Keratinocyte (primary cell): Measurements from ENCODE around the gene ZNF605. TPM values are rescaled to one million over a fixed set of nuclear protein-coding genes. Genes with fewer than 3 reads are reported as not detected.

ENCODE experiments used
- DNase-seq: peaks from one replicate; pipeline ENCODE4 v3.0.0-alpha.2; 2011; ENCODE audit warnings: low read depth, missing footprints, low spot score
- FAIRE-seq: peaks from 2 replicates; lab custom pipeline; 2011; peaks lifted over from hg19 to GRCh38; lab: Jason Lieb, UNC
- H2AFZ ChIP-seq: 2 replicates; pipeline ENCODE4 v1.6.0; 2012; ENCODE audit warnings: low read length, control low read depth, inconsistent platforms; ENCODE audit not compliant: control insufficient read depth
- H3K27ac ChIP-seq: 2 replicates; pipeline ENCODE4 v1.5.1; 2011; ENCODE audit warnings: low read length; ENCODE audit not compliant: control insufficient read depth, insufficient read depth
- H3K27me3 ChIP-seq: 3 replicates; pipeline ENCODE4 v1.6.0; 2011; ENCODE audit warnings: low read length; ENCODE audit not compliant: control insufficient read depth, insufficient read depth; ENCODE audit errors: extremely low read depth
- H3K36me3 ChIP-seq, 2 experiments: 2 replicates in 1 of 2; 3 replicates in 1 of 2; pipeline ENCODE4 v1.5.1; 2011; ENCODE audit warnings: low read length in 2 of 2, mild to moderate bottlenecking in 1 of 2; ENCODE audit not compliant: control insufficient read depth in 2 of 2, insufficient read depth in 2 of 2; ENCODE audit errors: extremely low read depth in 1 of 2
- H3K4me1 ChIP-seq: 3 replicates; pipeline ENCODE4 v1.5.1; 2011; ENCODE audit warnings: low read length; ENCODE audit not compliant: control insufficient read depth, insufficient read depth; ENCODE audit errors: extremely low read depth
- H3K4me2 ChIP-seq: 3 replicates; pipeline ENCODE4 v1.6.0; 2011; ENCODE audit warnings: low read depth, low read length; ENCODE audit not compliant: control insufficient read depth, insufficient read depth; ENCODE audit errors: extremely low read depth
- H3K4me3 ChIP-seq, 3 experiments: fragments of 200-600 bp in 1 of 3; sonication (generic) in 1 of 3; 2 replicates in 2 of 3; 3 replicates in 1 of 3; pipeline ENCODE4 v1.5.1; 2011 to 2016; ENCODE audit warnings: low read length in 3 of 3, mild to moderate bottlenecking in 3 of 3, control low read depth in 2 of 3, inconsistent platforms in 1 of 3, low read depth in 1 of 3, mixed read lengths in 1 of 3, mixed run types in 1 of 3, moderate library complexity in 1 of 3; ENCODE audit not compliant: control insufficient read depth in 2 of 3, insufficient read depth in 2 of 3; ENCODE audit errors: extremely low read depth in 1 of 3
- H3K79me2 ChIP-seq: 2 replicates; pipeline ENCODE4 v1.6.0; 2012; ENCODE audit warnings: low read length; ENCODE audit not compliant: control insufficient read depth, insufficient read depth
- H3K9ac ChIP-seq: 3 replicates; pipeline ENCODE4 v1.6.0; 2011; ENCODE audit warnings: low read length; ENCODE audit not compliant: control insufficient read depth, insufficient read depth; ENCODE audit errors: extremely low read depth
- H3K9me1 ChIP-seq: 3 replicates; pipeline ENCODE4 v1.6.0; 2011; ENCODE audit warnings: low read length; ENCODE audit not compliant: control insufficient read depth, insufficient read depth; ENCODE audit errors: extremely low read depth
- H3K9me3 ChIP-seq: 2 replicates; pipeline ENCODE4 v1.5.1; 2012; ENCODE audit warnings: low read depth, low read length; ENCODE audit not compliant: control insufficient read depth
- H4K20me1 ChIP-seq: 3 replicates; pipeline ENCODE4 v1.6.0; 2011; ENCODE audit warnings: low read length; ENCODE audit not compliant: control insufficient read depth, insufficient read depth; ENCODE audit errors: extremely low read depth
- EZH2 ChIP-seq: IDR thresholded peaks from one replicate; pipeline ENCODE4 v1.6.1; 2012; ENCODE audit warnings: inconsistent platforms, mild to moderate bottlenecking, low read length, moderate library complexity
- dilution Hi-C: fragments of 300-500 bp; cut with MboI; formaldehyde crosslinking; loops from one replicate; pipeline ENCODE4 v1.7.0; 2020; ENCODE audit warnings: low sequenced_read_pairs; ENCODE audit not compliant: extremely low pct_ligation_motif_present
- polyA plus RNA-seq, 5 experiments: library from polyadenylated mRNA; depleted of rRNA in 3 of 5; stranded (reverse) in 3 of 5; stranded (forward) in 1 of 5; unstranded in 1 of 5; fragments of >200 nt; gene quantifications; 1 replicate in 1 of 5; 2 replicates in 3 of 5; 3 replicates in 1 of 5; pipeline versions ENCODE4 v1.2.1 to v1.2.3, GENCODE V29; 2011 to 2012; ENCODE audit warnings: missing spikeins in 2 of 5, low read depth in 1 of 5, low replicate concordance in 1 of 5
- TF ChIP-seq, protein P1 (sequence below), 3 experiments: IDR thresholded peaks in 1 of 3; conservative IDR thresholded peaks in 1 of 3; optimal IDR thresholded peaks in 1 of 3; 2 replicates in 2 of 3; 3 replicates in 1 of 3; pipeline versions ENCODE3 to v1.5.1; 2011; ENCODE audit warnings: low read length in 3 of 3, mild to moderate bottlenecking in 3 of 3, moderate library complexity in 2 of 3, control low read depth in 1 of 3, inconsistent platforms in 1 of 3; ENCODE audit not compliant: insufficient read depth in 2 of 3; ENCODE audit errors: extremely low read depth in 1 of 3

Gene ZNF605
- polyA plus RNA-seq, 1 donor (not counting 4 experiments of a cell fraction or from before 2014, with no cell fraction given): 12.5 TPM

DNA sequence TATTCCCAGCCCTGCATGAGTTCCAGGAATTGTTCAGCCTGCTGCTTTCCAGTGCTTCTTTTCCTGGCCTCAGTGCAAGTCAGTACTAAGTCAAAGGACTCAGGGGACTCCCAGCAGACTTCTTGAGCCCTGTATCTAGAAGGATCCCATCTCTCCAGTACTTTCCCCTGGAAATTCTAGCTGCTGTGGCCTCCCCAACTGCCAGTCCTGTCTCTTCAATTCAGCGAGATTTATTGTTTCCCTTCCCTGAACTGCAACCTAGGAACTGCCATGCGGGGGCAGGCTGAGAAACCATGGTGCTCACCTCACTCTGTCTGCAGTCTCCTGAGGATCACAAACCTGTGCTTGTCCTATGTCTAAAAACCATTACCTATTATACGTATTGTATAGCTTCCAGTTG is 31.8 kb downstream of the ZNF605 start:
- H3K27ac ChIP-seq: no peak overlapping the region
- H3K4me1 ChIP-seq: no peaks in the 10 kb centered on the region
- no peaks in the 10 kb centered on the region for H3K79me2 ChIP-seq
- DNase-seq (no peak), FAIRE-seq (no peak)
- dilution Hi-C loops: no loop called here
- peaks cover 0 to 2% of the 10 kb centered on the region in 2 experiments for H3K36me3 ChIP-seq
- H3K4me3 ChIP-seq: no peak overlapping the region
- no peaks in the 10 kb centered on the region for H3K9me1 ChIP-seq
- no peak overlapping the region for H3K4me2 ChIP-seq
- TF ChIP-seq, protein P1, sequence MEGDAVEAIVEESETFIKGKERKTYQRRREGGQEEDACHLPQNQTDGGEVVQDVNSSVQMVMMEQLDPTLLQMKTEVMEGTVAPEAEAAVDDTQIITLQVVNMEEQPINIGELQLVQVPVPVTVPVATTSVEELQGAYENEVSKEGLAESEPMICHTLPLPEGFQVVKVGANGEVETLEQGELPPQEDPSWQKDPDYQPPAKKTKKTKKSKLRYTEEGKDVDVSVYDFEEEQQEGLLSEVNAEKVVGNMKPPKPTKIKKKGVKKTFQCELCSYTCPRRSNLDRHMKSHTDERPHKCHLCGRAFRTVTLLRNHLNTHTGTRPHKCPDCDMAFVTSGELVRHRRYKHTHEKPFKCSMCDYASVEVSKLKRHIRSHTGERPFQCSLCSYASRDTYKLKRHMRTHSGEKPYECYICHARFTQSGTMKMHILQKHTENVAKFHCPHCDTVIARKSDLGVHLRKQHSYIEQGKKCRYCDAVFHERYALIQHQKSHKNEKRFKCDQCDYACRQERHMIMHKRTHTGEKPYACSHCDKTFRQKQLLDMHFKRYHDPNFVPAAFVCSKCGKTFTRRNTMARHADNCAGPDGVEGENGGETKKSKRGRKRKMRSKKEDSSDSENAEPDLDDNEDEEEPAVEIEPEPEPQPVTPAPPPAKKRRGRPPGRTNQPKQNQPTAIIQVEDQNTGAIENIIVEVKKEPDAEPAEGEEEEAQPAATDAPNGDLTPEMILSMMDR (optimal IDR thresholded peaks at IDR 0.05 in 1 of 3, IDR thresholded peaks at IDR 0.05 in 1 of 3, conservative IDR thresholded peaks at IDR 0.05 in 1 of 3; ENCODE audit: extremely low read depth in 1 of 3, insufficient read depth in 2 of 3, low read length in 3 of 3): no peak
- TF ChIP-seq EZH2: no peak
- no peaks in the 10 kb centered on the region for H3K27me3 ChIP-seq
- no peaks in the 10 kb centered on the region for H4K20me1 ChIP-seq
- peaks cover 54% of the 10 kb centered on the region for H3K9me3 ChIP-seq
- H3K9ac ChIP-seq: no peak overlapping the region
- no peak overlapping the region for H2AFZ ChIP-seq

- no peak overlapping the region for H2AFZ ChIP-seq
- H3K9me3 ChIP-seq: peaks cover 54% of the 10 kb centered on the region
- dilution Hi-C loops: no loop called here
- H3K79me2 ChIP-seq: no peaks in the 10 kb centered on the region
- no peaks in the 10 kb centered on the region for H3K36me3 ChIP-seq
- H3K9me1 ChIP-seq: no peaks in the 10 kb centered on the region
- H3K4me1 ChIP-seq: no peaks in the 10 kb centered on the region
- TF ChIP-seq, protein P1 (optimal IDR thresholded peaks at IDR 0.05 in 1 of 3, IDR thresholded peaks at IDR 0.05 in 1 of 3, conservative IDR thresholded peaks at IDR 0.05 in 1 of 3; ENCODE audit: extremely low read depth in 1 of 3, insufficient read depth in 2 of 3, low read length in 3 of 3): no peak
- no peak for TF ChIP-seq EZH2
- no peak overlapping the region for H3K9ac ChIP-seq
- no peaks in the 10 kb centered on the region for H4K20me1 ChIP-seq
- no peak overlapping the region for H3K4me2 ChIP-seq
- H3K4me3 ChIP-seq: no peak overlapping the region
- FAIRE-seq (no peak), DNase-seq (no peak)
- no peak overlapping the region for H3K27ac ChIP-seq
- no peaks in the 10 kb centered on the region for H3K27me3 ChIP-seq
Measured at GRCh38 chr12:132923356-132923909, 32.7 kb downstream of the ZNF605 start.
